HFFc6 (cell line): Measurements from ENCODE around the gene SH2B2. TPM values are rescaled to one million over a fixed set of nuclear protein-coding genes. Genes with fewer than 3 reads are reported as not detected.

Source experiments
- DNase-seq: peaks from one replicate; pipeline ENCODE4 v3.0.0-alpha.2; 2018
- H3K27ac Mint-ChIP-seq: 2 replicates; pipeline ENCODE4 v1.8.0; 2020; ENCODE audit warnings: mild to moderate bottlenecking, mixed read lengths
- H3K27me3 Mint-ChIP-seq: 2 replicates; pipeline ENCODE4 v1.8.0; 2021; ENCODE audit warnings: mild to moderate bottlenecking, moderate library complexity, mixed read lengths; ENCODE audit not compliant: insufficient read depth
- H3K36me3 Mint-ChIP-seq: 2 replicates; pipeline ENCODE4 v1.8.0; 2021; ENCODE audit warnings: low read depth, mixed read lengths
- H3K4me1 Mint-ChIP-seq: 2 replicates; pipeline ENCODE4 v1.8.0; 2020; ENCODE audit warnings: low read depth, mixed read lengths
- H3K4me3 Mint-ChIP-seq: 2 replicates; pipeline ENCODE4 v1.8.0; 2020; ENCODE audit warnings: mild to moderate bottlenecking, moderate library complexity, mixed read lengths
- H3K9me3 Mint-ChIP-seq: 2 replicates; pipeline ENCODE4 v1.8.0; 2020; ENCODE audit warnings: mild to moderate bottlenecking, mixed read lengths
- long read RNA-seq: library from polyadenylated mRNA; unstranded; transcript quantifications from one replicate; pipeline ENCODE4 v2.0.0, GENCODE V29; 2019
- total RNA-seq, 6 experiments: library from RNA; stranded (reverse); fragmentation: NEBNext Ultra II Directional; extraction: Animal tissue kit (Norgen Biotek cat#: 25700); gene quantifications; 2 replicates in 1 of 6; 3 replicates in 5 of 6; pipeline ENCODE4 v1.2.3, GENCODE V29; 2021
- TF ChIP-seq, protein P1 (sequence below): fragments of 200-600 bp; sonication (generic); IDR thresholded peaks from 2 replicates; pipeline ENCODE4 v1.5.0; 2021; ENCODE audit warnings: antibody characterized with exemption, mild to moderate bottlenecking

SH2B2 gene
- total RNA-seq: 1 to 10 TPM; 1.2 to 3.2 (median 1.6) TPM
- long read RNA-seq: 0 reads

DNA sequence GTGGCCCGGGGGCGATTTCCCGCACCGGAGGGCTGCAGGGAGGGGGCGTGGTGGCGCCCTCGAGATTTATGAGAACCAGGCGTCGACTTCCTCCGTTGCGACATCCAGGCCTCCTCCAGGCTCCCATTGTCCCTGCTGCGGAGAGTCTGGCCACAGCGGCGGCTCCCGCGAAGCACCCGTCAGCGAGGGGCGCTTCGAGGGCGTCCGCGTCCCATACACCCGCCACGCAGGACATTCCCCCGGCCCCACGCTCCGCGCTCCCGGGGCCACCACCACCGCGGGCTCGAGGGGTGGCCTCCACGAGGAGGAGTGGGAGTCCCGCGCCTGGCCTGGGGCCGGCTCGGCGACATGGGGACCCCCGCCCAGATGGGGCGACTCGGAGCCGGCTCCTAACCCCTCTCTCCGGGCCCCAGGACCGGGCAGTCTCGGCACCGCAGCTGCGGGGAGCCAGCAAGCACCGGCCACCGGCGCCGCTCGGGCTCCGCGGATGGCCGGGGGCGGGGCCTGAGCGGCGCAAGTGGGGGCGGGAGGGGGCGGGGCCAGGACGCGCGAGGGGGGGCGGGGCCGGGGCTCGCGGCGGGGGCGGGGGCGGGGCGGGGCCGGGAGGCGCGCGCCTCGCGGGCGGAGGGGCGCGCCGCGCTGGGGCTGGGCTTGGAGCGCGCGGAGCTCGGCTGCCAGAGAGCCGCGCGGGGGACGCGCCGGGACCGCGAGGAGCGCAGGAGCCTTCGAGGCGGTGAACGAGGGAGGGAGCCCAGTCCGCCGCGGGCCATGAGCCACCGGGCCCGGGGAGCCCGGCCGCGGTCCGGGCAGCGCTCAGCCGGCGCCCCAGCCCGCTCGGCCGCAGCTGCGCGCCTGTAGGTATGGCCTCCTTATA is at the start of gene SH2B2:
Gene SH2B2 (plus strand): TSS at position 632 of the 874 bp plus-strand sequence. CDS start 13,683 bp downstream, outside the sequence.
- peak within 1 kb of the TSS; percentile 48; the same call in 1 of the 2 replicates for H3K27ac Mint-ChIP-seq
- H3K9me3 Mint-ChIP-seq: no peaks in the 10 kb centered on the region
- H3K4me3 Mint-ChIP-seq: peak within 1 kb of the TSS; percentile 71
- H3K27me3 Mint-ChIP-seq: peaks cover 5% of the 10 kb centered on the region
- peaks cover 4% of the 10 kb centered on the region; the same call in 1 of the 2 replicates for H3K4me1 Mint-ChIP-seq
- TF ChIP-seq, protein P1, sequence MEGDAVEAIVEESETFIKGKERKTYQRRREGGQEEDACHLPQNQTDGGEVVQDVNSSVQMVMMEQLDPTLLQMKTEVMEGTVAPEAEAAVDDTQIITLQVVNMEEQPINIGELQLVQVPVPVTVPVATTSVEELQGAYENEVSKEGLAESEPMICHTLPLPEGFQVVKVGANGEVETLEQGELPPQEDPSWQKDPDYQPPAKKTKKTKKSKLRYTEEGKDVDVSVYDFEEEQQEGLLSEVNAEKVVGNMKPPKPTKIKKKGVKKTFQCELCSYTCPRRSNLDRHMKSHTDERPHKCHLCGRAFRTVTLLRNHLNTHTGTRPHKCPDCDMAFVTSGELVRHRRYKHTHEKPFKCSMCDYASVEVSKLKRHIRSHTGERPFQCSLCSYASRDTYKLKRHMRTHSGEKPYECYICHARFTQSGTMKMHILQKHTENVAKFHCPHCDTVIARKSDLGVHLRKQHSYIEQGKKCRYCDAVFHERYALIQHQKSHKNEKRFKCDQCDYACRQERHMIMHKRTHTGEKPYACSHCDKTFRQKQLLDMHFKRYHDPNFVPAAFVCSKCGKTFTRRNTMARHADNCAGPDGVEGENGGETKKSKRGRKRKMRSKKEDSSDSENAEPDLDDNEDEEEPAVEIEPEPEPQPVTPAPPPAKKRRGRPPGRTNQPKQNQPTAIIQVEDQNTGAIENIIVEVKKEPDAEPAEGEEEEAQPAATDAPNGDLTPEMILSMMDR: peak; percentile 38; the same call in 1 of the 2 replicates
- peak; percentile 24 for DNase-seq
- no peaks in the 10 kb centered on the region for H3K36me3 Mint-ChIP-seq

GRCh38 chr7:102239206-102239820 is 47.4 kb upstream of the SH2B2 start:
- no peak overlapping the region for H3K4me3 Mint-ChIP-seq
- no peak overlapping the region for H3K27ac Mint-ChIP-seq
- TF ChIP-seq, protein P1: no peak
- no peaks in the 10 kb centered on the region; the same call in 1 of the 2 replicates for H3K36me3 Mint-ChIP-seq
- H3K27me3 Mint-ChIP-seq: no peaks in the 10 kb centered on the region
- H3K4me1 Mint-ChIP-seq: no peaks in the 10 kb centered on the region
- no peak for DNase-seq
- no peaks in the 10 kb centered on the region for H3K9me3 Mint-ChIP-seq

GRCh38 chr7:102241431-102241830 is 45.2 kb upstream of the SH2B2 start:
- no peak for DNase-seq
- TF ChIP-seq, protein P1: no peak
- no peaks in the 10 kb centered on the region for H3K27me3 Mint-ChIP-seq
- H3K4me1 Mint-ChIP-seq: no peaks in the 10 kb centered on the region
- no peaks in the 10 kb centered on the region for H3K9me3 Mint-ChIP-seq
- no peak overlapping the region for H3K4me3 Mint-ChIP-seq
- H3K27ac Mint-ChIP-seq: no peak overlapping the region
- H3K36me3 Mint-ChIP-seq: no peaks in the 10 kb centered on the region; the same call in 1 of the 2 replicates

GRCh38 chr7:102244601-102245000 is 42.1 kb upstream of the SH2B2 start:
- Mint-ChIP-seq H3K36me3 (0 out of 2 replicates have a peak, but pooled peaks cover 4% of the 10 kb centered on the region), H3K4me3 (no peak overlapping the region), H3K27ac (no peak overlapping the region), H3K9me3 (no peaks in the 10 kb centered on the region), H3K27me3 (0 out of 2 replicates have a peak, but pooled peaks cover 2% of the 10 kb centered on the region), H3K4me1 (no peaks in the 10 kb centered on the region)
- TF ChIP-seq, protein P1: no peak
- DNase-seq: no peak

DNA sequence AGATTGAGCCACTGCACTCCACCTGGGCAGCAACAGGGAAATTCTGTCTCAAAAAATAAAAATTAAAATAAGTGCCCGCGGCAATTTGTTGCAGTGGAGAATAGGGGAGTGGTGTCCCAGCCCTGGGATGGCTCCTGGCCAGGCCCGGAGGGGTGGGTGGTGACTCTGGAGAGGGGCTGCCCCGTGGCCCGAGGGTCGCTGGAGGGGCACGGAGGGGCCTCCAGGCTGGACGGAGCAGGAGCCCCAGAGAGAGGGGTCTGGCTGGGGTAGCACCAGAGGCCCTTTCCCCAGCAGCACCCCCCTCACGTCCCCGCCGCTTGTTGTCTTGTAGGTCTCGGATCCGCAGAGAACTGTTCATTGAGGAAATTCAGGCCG is 38.6 kb upstream of the SH2B2 start:
- no peaks in the 10 kb centered on the region for H3K9me3 Mint-ChIP-seq
- H3K27ac Mint-ChIP-seq: no peak overlapping the region
- H3K36me3 Mint-ChIP-seq: 0 out of 2 replicates have a peak, but pooled peaks cover 4% of the 10 kb centered on the region
- H3K4me1 Mint-ChIP-seq: no peaks in the 10 kb centered on the region
- no peak overlapping the region for H3K4me3 Mint-ChIP-seq
- TF ChIP-seq, protein P1: no peak
- H3K27me3 Mint-ChIP-seq: 0 out of 2 replicates have a peak, but pooled peaks cover 2% of the 10 kb centered on the region
- no peak for DNase-seq
